Measurements from ENCODE around the gene RAX2.

Gene RAX2

GRCh38 chr19:3783660-3784584 is 11.9 kb upstream of the RAX2 start:
- no peaks in the 10 kb centered on the region for H3K79me1 ChIP-seq (ENCODE audit: low read length)
- no peaks in the 10 kb centered on the region for H3K4me1 ChIP-seq (ENCODE audit: control insufficient read depth, low read depth, low read length)
- no peak overlapping the region for H4K5ac ChIP-seq (ENCODE audit: low read length)
- H3K4me2 ChIP-seq (ENCODE audit: low read length): no peak overlapping the region
- DNase-seq: peak; percentile 74
- H2AK5ac ChIP-seq (ENCODE audit: low read length): no peak overlapping the region
- no peak overlapping the region for H3K18ac ChIP-seq (ENCODE audit: low read length)
- H3K27me3 ChIP-seq (ENCODE audit: insufficient read depth, low read length, poor library complexity): peaks cover 13% of the 10 kb centered on the region
- no peak overlapping the region for H3K23ac ChIP-seq (ENCODE audit: low read length)
- no peak overlapping the region for H3K56ac ChIP-seq (ENCODE audit: low read length)
- H3K36me3 ChIP-seq (ENCODE audit: control insufficient read depth, insufficient read depth, low read length): no peaks in the 10 kb centered on the region
- no peak overlapping the region for H3K27ac ChIP-seq (ENCODE audit: low read depth, low read length)
- H2BK15ac ChIP-seq (replicated peaks; ENCODE audit: low read depth): no peak overlapping the region
- no peak overlapping the region for H2BK120ac ChIP-seq (ENCODE audit: low read depth, low read length)
- no peak overlapping the region for H3K9ac ChIP-seq (ENCODE audit: low read length)
- no peak overlapping the region for H2BK5ac ChIP-seq (ENCODE audit: low read length)
- no peak overlapping the region for H3K4me3 ChIP-seq (ENCODE audit: low read length)
- no peak overlapping the region for H4K8ac ChIP-seq (ENCODE audit: low read depth, low read length)
- no CpG with 5 or more reads among the region's 49 CpGs for WGBS (ENCODE audit: extremely low coverage, insufficient coverage, low lambda C conversion rate)
- H3K79me2 ChIP-seq (ENCODE audit: control insufficient read depth, insufficient read depth, low read length): no peaks in the 10 kb centered on the region
- no peak overlapping the region for H3K4ac ChIP-seq (ENCODE audit: low read depth, low read length)

GRCh38 chr19:3782903-3783302 is 10.9 kb upstream of the RAX2 start:
- H2BK15ac ChIP-seq (replicated peaks; ENCODE audit: low read depth): no peak overlapping the region
- WGBS (ENCODE audit: extremely low coverage, insufficient coverage, low lambda C conversion rate): no CpG with 5 or more reads among the region's 13 CpGs
- no peak overlapping the region for H3K4me2 ChIP-seq (ENCODE audit: low read length)
- no peak overlapping the region for H4K8ac ChIP-seq (ENCODE audit: low read depth, low read length)
- no peak overlapping the region for H3K27ac ChIP-seq (ENCODE audit: low read depth, low read length)
- no peaks in the 10 kb centered on the region for H3K79me1 ChIP-seq (ENCODE audit: low read length)
- no peak overlapping the region for H3K56ac ChIP-seq (ENCODE audit: low read length)
- no peak overlapping the region for H4K5ac ChIP-seq (ENCODE audit: low read length)
- no peak for DNase-seq
- H3K79me2 ChIP-seq (ENCODE audit: control insufficient read depth, insufficient read depth, low read length): no peaks in the 10 kb centered on the region
- H3K18ac ChIP-seq (ENCODE audit: low read length): no peak overlapping the region
- H3K4me1 ChIP-seq (ENCODE audit: control insufficient read depth, low read depth, low read length): no peaks in the 10 kb centered on the region
- no peak overlapping the region for H3K9ac ChIP-seq (ENCODE audit: low read length)
- H2AK5ac ChIP-seq (ENCODE audit: low read length): no peak overlapping the region
- H3K4ac ChIP-seq (ENCODE audit: low read depth, low read length): no peak overlapping the region
- no peaks in the 10 kb centered on the region for H3K36me3 ChIP-seq (ENCODE audit: control insufficient read depth, insufficient read depth, low read length)
- no peak overlapping the region for H2BK5ac ChIP-seq (ENCODE audit: low read length)
- no peak overlapping the region for H2BK120ac ChIP-seq (ENCODE audit: low read depth, low read length)
- H3K23ac ChIP-seq (ENCODE audit: low read length): no peak overlapping the region
- peaks cover 13% of the 10 kb centered on the region for H3K27me3 ChIP-seq (ENCODE audit: insufficient read depth, low read length, poor library complexity)
- no peak overlapping the region for H3K4me3 ChIP-seq (ENCODE audit: low read length)

- H3K27me3 ChIP-seq (ENCODE audit: insufficient read depth, low read length, poor library complexity): peaks cover 13% of the 10 kb centered on the region
- H2BK5ac ChIP-seq (ENCODE audit: low read length): no peak overlapping the region
- no peaks in the 10 kb centered on the region for H3K4me1 ChIP-seq (ENCODE audit: control insufficient read depth, low read depth, low read length)
- no CpG with 5 or more reads among the region's 1 CpG for WGBS (ENCODE audit: extremely low coverage, insufficient coverage, low lambda C conversion rate)
- H3K4ac ChIP-seq (ENCODE audit: low read depth, low read length): no peak overlapping the region
- no peaks in the 10 kb centered on the region for H3K36me3 ChIP-seq (ENCODE audit: control insufficient read depth, insufficient read depth, low read length)
- H2BK120ac ChIP-seq (ENCODE audit: low read depth, low read length): no peak overlapping the region
- H4K8ac ChIP-seq (ENCODE audit: low read depth, low read length): no peak overlapping the region
- no peak overlapping the region for H3K23ac ChIP-seq (ENCODE audit: low read length)
- H3K4me2 ChIP-seq (ENCODE audit: low read length): no peak overlapping the region
- H2BK15ac ChIP-seq (replicated peaks; ENCODE audit: low read depth): no peak overlapping the region
- H2AK5ac ChIP-seq (ENCODE audit: low read length): no peak overlapping the region
- H3K79me2 ChIP-seq (ENCODE audit: control insufficient read depth, insufficient read depth, low read length): no peaks in the 10 kb centered on the region
- no peak overlapping the region for H4K5ac ChIP-seq (ENCODE audit: low read length)
- H3K27ac ChIP-seq (ENCODE audit: low read depth, low read length): no peak overlapping the region
- H3K18ac ChIP-seq (ENCODE audit: low read length): no peak overlapping the region
- H3K4me3 ChIP-seq (ENCODE audit: low read length): no peak overlapping the region
- DNase-seq: no peak
- H3K56ac ChIP-seq (ENCODE audit: low read length): no peak overlapping the region
- H3K79me1 ChIP-seq (ENCODE audit: low read length): no peaks in the 10 kb centered on the region
- H3K9ac ChIP-seq (ENCODE audit: low read length): no peak overlapping the region
Measured at GRCh38 chr19:3782330-3782729, 10.3 kb upstream of the RAX2 start.

- Histone ChIP-seq H2BK15ac (replicated peaks; ENCODE audit: low read depth) (no peak overlapping the region), H3K4me3 (ENCODE audit: low read length) (no peak overlapping the region), H3K56ac (ENCODE audit: low read length) (no peak overlapping the region), H3K23ac (ENCODE audit: low read length) (no peak overlapping the region), H3K36me3 (ENCODE audit: control insufficient read depth, insufficient read depth, low read length) (no peaks in the 10 kb centered on the region), H3K18ac (ENCODE audit: low read length) (no peak overlapping the region), H4K8ac (ENCODE audit: low read depth, low read length) (no peak overlapping the region), H2BK120ac (ENCODE audit: low read depth, low read length) (no peak overlapping the region), H2AK5ac (ENCODE audit: low read length) (no peak overlapping the region), H3K4me1 (ENCODE audit: control insufficient read depth, low read depth, low read length) (no peaks in the 10 kb centered on the region), H3K4ac (ENCODE audit: low read depth, low read length) (no peak overlapping the region), H3K9ac (ENCODE audit: low read length) (no peak overlapping the region), H3K79me1 (ENCODE audit: low read length) (no peaks in the 10 kb centered on the region), H3K27me3 (ENCODE audit: insufficient read depth, low read length, poor library complexity) (peaks cover 13% of the 10 kb centered on the region), H3K27ac (ENCODE audit: low read depth, low read length) (no peak overlapping the region), H3K79me2 (ENCODE audit: control insufficient read depth, insufficient read depth, low read length) (no peaks in the 10 kb centered on the region), H2BK5ac (ENCODE audit: low read length) (no peak overlapping the region), H4K5ac (ENCODE audit: low read length) (no peak overlapping the region), H3K4me2 (ENCODE audit: low read length) (no peak overlapping the region)
- DNase-seq: no peak
- WGBS (ENCODE audit: extremely low coverage, insufficient coverage, low lambda C conversion rate): no CpG with 5 or more reads among the region's 2 CpGs
Measured at GRCh38 chr19:3781603-3782002, 9.6 kb upstream of the RAX2 start.

GRCh38 chr19:3780786-3781304 is 8.8 kb upstream of the RAX2 start:
- Histone ChIP-seq H2BK5ac (ENCODE audit: low read length) (no peak overlapping the region), H2AK5ac (ENCODE audit: low read length) (no peak overlapping the region), H3K27ac (ENCODE audit: low read depth, low read length) (no peak overlapping the region), H3K23ac (ENCODE audit: low read length) (no peak overlapping the region), H3K36me3 (ENCODE audit: control insufficient read depth, insufficient read depth, low read length) (no peaks in the 10 kb centered on the region), H3K9ac (ENCODE audit: low read length) (no peak overlapping the region), H3K27me3 (ENCODE audit: insufficient read depth, low read length, poor library complexity) (peaks cover 13% of the 10 kb centered on the region), H3K4me2 (ENCODE audit: low read length) (no peak overlapping the region), H3K18ac (ENCODE audit: low read length) (no peak overlapping the region), H3K56ac (ENCODE audit: low read length) (no peak overlapping the region), H3K4ac (ENCODE audit: low read depth, low read length) (no peak overlapping the region), H3K79me2 (ENCODE audit: control insufficient read depth, insufficient read depth, low read length) (no peaks in the 10 kb centered on the region), H4K5ac (ENCODE audit: low read length) (no peak overlapping the region), H3K4me3 (ENCODE audit: low read length) (no peak overlapping the region), H4K8ac (ENCODE audit: low read depth, low read length) (no peak overlapping the region), H2BK15ac (replicated peaks; ENCODE audit: low read depth) (no peak overlapping the region), H3K4me1 (ENCODE audit: control insufficient read depth, low read depth, low read length) (no peaks in the 10 kb centered on the region), H3K79me1 (ENCODE audit: low read length) (no peaks in the 10 kb centered on the region), H2BK120ac (ENCODE audit: low read depth, low read length) (no peak overlapping the region)
- no peak for DNase-seq
- WGBS (ENCODE audit: extremely low coverage, insufficient coverage, low lambda C conversion rate): no CpG with 5 or more reads among the region's 9 CpGs
